T-cell (primary cell): ENCODE results near the gene INPP4B. TPM values are rescaled to one million over a fixed set of nuclear protein-coding genes. Genes with fewer than 3 reads are reported as not detected.
A peak's percentile ranks its signal among the peaks of the same experiment; 100 is the strongest.

Experiments
- ATAC-seq, 4 experiments: fragments of 200-7000 bp in 3 of 4; fragments of 150-1000 bp in 1 of 4; cut with Tn5 transposase; replicated peaks in 1 of 4; 1 replicate in 3 of 4; 2 replicates in 1 of 4; pipeline ENCODE4 v1.10.0; 2021; ENCODE audit warnings: moderate library complexity in 3 of 4, mild to moderate bottlenecking in 2 of 4, moderate number of reproducible peaks in 1 of 4
- CTCF ChIA-PET, 2 donors: fragments of 300-600 bp; sonication (Branson Sonifier 250); formaldehyde crosslinking; loops; one replicate each; lab custom pipeline; 2022; ENCODE audit warnings: antibody characterized with exemption in 2 of 2; lab: Charles Lee
- POLR2A ChIA-PET, 2 donors: fragments of 300-600 bp; sonication (Branson Sonifier 250); formaldehyde crosslinking; loops; one replicate each; lab custom pipeline; 2022; ENCODE audit warnings: antibody characterized with exemption in 2 of 2; lab: Charles Lee
- DNase-seq, 35 experiments: peaks; one replicate each; pipeline versions ENCODE4 v3.0.0 to v3.0.0-alpha.2; 2013 to 2023
- H3K27ac ChIP-seq: one replicate; pipeline ENCODE4 v1.5.1; 2013; ENCODE audit warnings: low read length
- H3K27me3 ChIP-seq, 2 experiments: replicated peaks in 1 of 2; 1 replicate in 1 of 2; 2 replicates in 1 of 2; pipeline versions ENCODE4 v1.6.1 to v1.7.0; 2013; ENCODE audit warnings: low read length in 1 of 2, mixed read lengths in 1 of 2; ENCODE audit not compliant: control insufficient read depth in 2 of 2, insufficient read depth in 2 of 2; ENCODE audit errors: extremely low read depth in 1 of 2
- H3K36me3 ChIP-seq, 2 donors: 1 replicate in 1 of 2; 2 replicates in 1 of 2; pipeline versions ENCODE4 v1.6.1 to v1.7.0; 2013; ENCODE audit warnings: low read length in 1 of 2; ENCODE audit not compliant: control insufficient read depth in 2 of 2, insufficient read depth in 1 of 2; ENCODE audit errors: extremely low read depth in 1 of 2
- H3K4me1 ChIP-seq, 2 experiments: 1 replicate in 1 of 2; 2 replicates in 1 of 2; pipeline versions ENCODE4 v1.6.1 to v1.7.0; 2013; ENCODE audit warnings: low read length in 2 of 2, mixed read lengths in 1 of 2; ENCODE audit not compliant: insufficient read depth in 2 of 2, control insufficient read depth in 1 of 2; ENCODE audit errors: extremely low read depth in 1 of 2
- H3K4me3 ChIP-seq, 2 donors: 1 replicate in 1 of 2; 2 replicates in 1 of 2; pipeline versions ENCODE4 v1.5.1 to v1.7.0; 2013; ENCODE audit warnings: mild to moderate bottlenecking in 2 of 2, low read length in 1 of 2, moderate library complexity in 1 of 2; ENCODE audit not compliant: control insufficient read depth in 1 of 2; ENCODE audit errors: extremely low read depth in 1 of 2
- H3K9me3 ChIP-seq: 2 replicates; pipeline ENCODE4 v1.7.0; 2013
- H3K27ac Mint-ChIP-seq, 2 donors: one replicate each; pipeline ENCODE4 v1.8.0; 2020 to 2021; ENCODE audit warnings: mild to moderate bottlenecking in 2 of 2, mixed read lengths in 2 of 2
- H3K27me3 Mint-ChIP-seq, 2 donors: one replicate each; pipeline ENCODE4 v1.8.0; 2021 to 2022; ENCODE audit warnings: mixed read lengths in 2 of 2
- H3K36me3 Mint-ChIP-seq: one replicate; pipeline ENCODE4 v1.8.0; 2021; ENCODE audit warnings: mixed read lengths
- H3K4me1 Mint-ChIP-seq, 3 donors: one replicate each; pipeline ENCODE4 v1.8.0; 2020 to 2022; ENCODE audit warnings: mixed read lengths in 3 of 3, mild to moderate bottlenecking in 1 of 3
- H3K4me3 Mint-ChIP-seq, 3 donors: one replicate each; pipeline ENCODE4 v1.8.0; 2020 to 2022; ENCODE audit warnings: mild to moderate bottlenecking in 3 of 3, mixed read lengths in 3 of 3, moderate library complexity in 3 of 3
- H3K9me3 Mint-ChIP-seq, 3 donors: one replicate each; pipeline ENCODE4 v1.8.0; 2020 to 2022; ENCODE audit warnings: mixed read lengths in 3 of 3
- WGBS: methylation state at CpG from one replicate; pipeline ENCODE4 v1.1.5; 2013; ENCODE audit warnings: missing lambda C conversion rate; ENCODE audit not compliant: insufficient coverage; 5-methylcytosine and 5-hydroxymethylcytosine counted together
- total RNA-seq, 35 experiments: library from RNA in 6 of 35; stranded (reverse) in 6 of 35; fragments of 120-200 nt in 1 of 35; gene quantifications; one replicate each; pipeline versions ENCODE4 v1.2.1 to v1.2.4 and lab custom pipeline; 2013 to 2026

Gene INPP4B
- total RNA-seq, 5 donors from 2014 or later (not counting 1 experiment from before 2014, with no cell fraction given): 47.4 to 99.7 (median 71.3) TPM

GRCh38 chr4:142549726-142550463 is 296.2 kb downstream of the INPP4B start:
- no peaks in the 10 kb centered on the region for H3K36me3 ChIP-seq
- POLR2A ChIA-PET: no interaction called here
- DNase-seq (no peak), ATAC-seq (peak in 3 of 4 experiments; percentile 52 to 77 (median 56))
- H3K4me1 ChIP-seq: no peaks in the 10 kb centered on the region
- H3K27me3 ChIP-seq: no peaks in the 10 kb centered on the region
- Mint-ChIP-seq H3K27ac (peak overlapping the region; percentile 60 to 68), H3K9me3 (peaks cover 0 to 4% (median 0%) of the 10 kb centered on the region in 3 donors), H3K36me3 (peaks cover 3% of the 10 kb centered on the region), H3K27me3 (no peaks in the 10 kb centered on the region), H3K4me3 (peak overlapping the region in 1 of 3 donors; percentile 48), H3K4me1 (peaks cover 52 to 57% (median 54%) of the 10 kb centered on the region in 3 donors)
- WGBS: no CpG with 5 or more reads among the region's 1 CpG
- no peak overlapping the region for H3K27ac ChIP-seq
- no peaks in the 10 kb centered on the region for H3K9me3 ChIP-seq
- CTCF ChIA-PET: no interaction called here
- no peak overlapping the region for H3K4me3 ChIP-seq

GRCh38 chr4:142549248-142549647 is 296.9 kb downstream of the INPP4B start:
- H3K4me1 Mint-ChIP-seq: peaks cover 49 to 52% (median 50%) of the 10 kb centered on the region in 3 donors
- peaks cover under 1% of the 10 kb centered on the region for H3K36me3 Mint-ChIP-seq
- peak overlapping the region; percentile 60 to 68 for H3K27ac Mint-ChIP-seq
- peak overlapping the region in 1 of 3 donors; percentile 48 for H3K4me3 Mint-ChIP-seq
- no peak for DNase-seq
- H3K36me3 ChIP-seq: no peaks in the 10 kb centered on the region
- peaks cover 0 to 4% (median 0%) of the 10 kb centered on the region in 3 donors for H3K9me3 Mint-ChIP-seq
- 86% methylated on average over 2 of the region's 3 CpGs for WGBS
- no peak for ATAC-seq
- H3K27me3 Mint-ChIP-seq: no peaks in the 10 kb centered on the region
- POLR2A ChIA-PET: no interaction called here
- no peak overlapping the region for H3K27ac ChIP-seq
- no peaks in the 10 kb centered on the region for H3K27me3 ChIP-seq
- no peaks in the 10 kb centered on the region for H3K9me3 ChIP-seq
- CTCF ChIA-PET: no interaction called here
- H3K4me1 ChIP-seq: no peaks in the 10 kb centered on the region
- H3K4me3 ChIP-seq: no peak overlapping the region

GRCh38 chr4:142548491-142548890 is 297.6 kb downstream of the INPP4B start:
- H3K9me3 Mint-ChIP-seq: peaks cover 0 to 4% (median 0%) of the 10 kb centered on the region in 3 donors
- H3K9me3 ChIP-seq: no peaks in the 10 kb centered on the region
- ATAC-seq (no peak), DNase-seq (no peak)
- no peak overlapping the region for H3K27ac Mint-ChIP-seq
- H3K27me3 ChIP-seq: no peaks in the 10 kb centered on the region
- no peak overlapping the region for H3K4me3 Mint-ChIP-seq
- H3K4me3 ChIP-seq: no peak overlapping the region
- ChIA-PET POLR2A (no interaction called here), CTCF (no interaction called here)
- H3K36me3 Mint-ChIP-seq: no peaks in the 10 kb centered on the region
- no peaks in the 10 kb centered on the region for H3K4me1 ChIP-seq
- no peak overlapping the region for H3K27ac ChIP-seq
- no peaks in the 10 kb centered on the region for H3K36me3 ChIP-seq
- no peaks in the 10 kb centered on the region for H3K27me3 Mint-ChIP-seq
- peaks cover 44 to 52% (median 48%) of the 10 kb centered on the region in 3 donors for H3K4me1 Mint-ChIP-seq
- WGBS: no CpG with 5 or more reads among the region's 1 CpG

- no peak for ATAC-seq
- ChIA-PET POLR2A (no interaction called here), CTCF (interaction anchor here (0.5 to 0.6 kb wide), 2 partner anchors 172 to 198 kb away, joined by 3 read pairs; no protein-coding TSS in a partner anchor)
- Mint-ChIP-seq H3K27me3 (no peaks in the 10 kb centered on the region), H3K4me1 (peaks cover 42 to 47% (median 43%) of the 10 kb centered on the region in 3 donors), H3K27ac (peak overlapping the region in 1 of 2 donors; percentile 53), H3K9me3 (peaks cover 0 to 4% (median 0%) of the 10 kb centered on the region in 3 donors), H3K36me3 (no peaks in the 10 kb centered on the region), H3K4me3 (no peak overlapping the region)
- H3K36me3 ChIP-seq: no peaks in the 10 kb centered on the region
- H3K9me3 ChIP-seq: no peaks in the 10 kb centered on the region
- H3K27ac ChIP-seq: no peak overlapping the region
- WGBS: no CpG with 5 or more reads among the region's 1 CpG
- H3K4me3 ChIP-seq: no peak overlapping the region
- DNase-seq: no peak
- H3K27me3 ChIP-seq: no peaks in the 10 kb centered on the region
- no peaks in the 10 kb centered on the region for H3K4me1 ChIP-seq
Measured at GRCh38 chr4:142547974-142548373, 298.1 kb downstream of the INPP4B start.

GRCh38 chr4:142544594-142544993 is 301.5 kb downstream of the INPP4B start:
- ChIA-PET POLR2A (no interaction called here), CTCF (no interaction called here)
- Histone ChIP-seq H3K36me3 (no peaks in the 10 kb centered on the region), H3K27ac (no peak overlapping the region), H3K4me1 (peaks cover 0 to 4% of the 10 kb centered on the region in 2 experiments), H3K4me3 (no peak overlapping the region), H3K9me3 (no peaks in the 10 kb centered on the region), H3K27me3 (no peaks in the 10 kb centered on the region)
- WGBS: no CpG with 5 or more reads among the region's 3 CpGs
- no peak overlapping the region for H3K27ac Mint-ChIP-seq
- H3K4me1 Mint-ChIP-seq: peaks cover 22 to 33% (median 27%) of the 10 kb centered on the region in 3 donors
- DNase-seq (no peak), ATAC-seq (no peak)
- H3K27me3 Mint-ChIP-seq: no peaks in the 10 kb centered on the region
- peaks cover 0 to 4% (median 0%) of the 10 kb centered on the region in 3 donors for H3K9me3 Mint-ChIP-seq
- no peak overlapping the region for H3K4me3 Mint-ChIP-seq
- no peaks in the 10 kb centered on the region for H3K36me3 Mint-ChIP-seq

- no peaks in the 10 kb centered on the region for H3K36me3 Mint-ChIP-seq
- CTCF ChIA-PET: interaction anchor here in 1 of 2 donors (0.8 kb wide), 1 partner anchor 11 kb away, joined by 3 read pairs; no protein-coding TSS in a partner anchor
- H3K27me3 Mint-ChIP-seq: no peaks in the 10 kb centered on the region
- H3K27ac ChIP-seq: no peak overlapping the region
- H3K9me3 Mint-ChIP-seq: peaks cover 0 to 4% (median 0%) of the 10 kb centered on the region in 3 donors
- DNase-seq (no peak), ATAC-seq (no peak)
- H3K4me1 Mint-ChIP-seq: peaks cover 19 to 32% (median 26%) of the 10 kb centered on the region in 3 donors
- no peaks in the 10 kb centered on the region for H3K9me3 ChIP-seq
- no peak overlapping the region for H3K4me3 Mint-ChIP-seq
- POLR2A ChIA-PET: interaction anchor here in 1 of 2 donors (0.6 kb wide), 1 partner anchor 56 kb away, joined by 4 read pairs; no protein-coding TSS in a partner anchor
- 71% methylated on average over 1 of the region's 1 CpG for WGBS
- H3K36me3 ChIP-seq: no peaks in the 10 kb centered on the region
- H3K4me1 ChIP-seq: peaks cover 0 to 4% of the 10 kb centered on the region in 2 experiments
- no peak overlapping the region for H3K4me3 ChIP-seq
- no peaks in the 10 kb centered on the region for H3K27me3 ChIP-seq
- H3K27ac Mint-ChIP-seq: no peak overlapping the region
Measured at GRCh38 chr4:142544039-142544438, 302.1 kb downstream of the INPP4B start.
